Measurements from ENCODE around the gene TAS2R40. TPM values are rescaled to one million over a fixed set of nuclear protein-coding genes. Genes with fewer than 3 reads are reported as not detected.

TAS2R40 gene
- total RNA-seq, 1 donor: not detected

GRCh38 chr7:143238289-143238980 lies 16.6 kb downstream of the TAS2R40 start:
- Histone ChIP-seq H3K27me3 (ENCODE audit: insufficient read depth, low read length) (no peaks in the 10 kb centered on the region), H3K36me3 (ENCODE audit: insufficient read depth, low read length) (no peaks in the 10 kb centered on the region), H3K4me2 (ENCODE audit: insufficient read depth, low read length) (no peak overlapping the region), H3K4me1 (ENCODE audit: insufficient read depth, low read length) (peaks cover 14% of the 10 kb centered on the region), H2AFZ (ENCODE audit: low read length) (no peak overlapping the region), H4K20me1 (ENCODE audit: insufficient read depth, low read length) (no peaks in the 10 kb centered on the region), H3K27ac (ENCODE audit: low read depth, low read length) (no peak overlapping the region), H3K9me3 (ENCODE audit: low read depth, low read length) (peaks cover 6% of the 10 kb centered on the region), H3K79me2 (ENCODE audit: insufficient read depth, low read length) (no peaks in the 10 kb centered on the region), H3K4me3 (ENCODE audit: insufficient read depth, low read length) (no peak overlapping the region)
- no peak for TF ChIP-seq CTCF (IDR thresholded peaks at IDR 0.05; ENCODE audit: extremely low read depth, low read depth, low read length)
- DNase-seq (ENCODE audit: insufficient read length, low spot score, missing footprints): peak; percentile 34

- peak overlapping the region; percentile 85 for H3K27ac ChIP-seq (ENCODE audit: low read depth, low read length)
- H3K4me3 ChIP-seq (ENCODE audit: insufficient read depth, low read length): no peak overlapping the region
- H3K4me2 ChIP-seq (ENCODE audit: insufficient read depth, low read length): peak overlapping the region; percentile 66
- no peak for DNase-seq (ENCODE audit: insufficient read length, low spot score, missing footprints)
- no peaks in the 10 kb centered on the region for H3K36me3 ChIP-seq (ENCODE audit: insufficient read depth, low read length)
- H4K20me1 ChIP-seq (ENCODE audit: insufficient read depth, low read length): no peaks in the 10 kb centered on the region
- TF ChIP-seq CTCF (IDR thresholded peaks at IDR 0.05; ENCODE audit: extremely low read depth, low read depth, low read length): no peak
- H3K27me3 ChIP-seq (ENCODE audit: insufficient read depth, low read length): no peaks in the 10 kb centered on the region
- peaks cover 14% of the 10 kb centered on the region for H3K4me1 ChIP-seq (ENCODE audit: insufficient read depth, low read length)
- no peaks in the 10 kb centered on the region for H3K79me2 ChIP-seq (ENCODE audit: insufficient read depth, low read length)
- no peak overlapping the region for H2AFZ ChIP-seq (ENCODE audit: low read length)
- H3K9me3 ChIP-seq (ENCODE audit: low read depth, low read length): peaks cover 6% of the 10 kb centered on the region
Observed at GRCh38 chr7:143239813-143240212, 18.0 kb downstream of the TAS2R40 start.

- Histone ChIP-seq H3K27me3 (ENCODE audit: insufficient read depth, low read length) (no peaks in the 10 kb centered on the region), H3K36me3 (ENCODE audit: insufficient read depth, low read length) (no peaks in the 10 kb centered on the region), H2AFZ (ENCODE audit: low read length) (peak overlapping the region; percentile 50), H3K79me2 (ENCODE audit: insufficient read depth, low read length) (no peaks in the 10 kb centered on the region), H3K4me2 (ENCODE audit: insufficient read depth, low read length) (peak overlapping the region; percentile 66), H4K20me1 (ENCODE audit: insufficient read depth, low read length) (no peaks in the 10 kb centered on the region), H3K4me3 (ENCODE audit: insufficient read depth, low read length) (peak overlapping the region; percentile 47), H3K4me1 (ENCODE audit: insufficient read depth, low read length) (peaks cover 19% of the 10 kb centered on the region), H3K27ac (ENCODE audit: low read depth, low read length) (peak overlapping the region; percentile 85), H3K9me3 (ENCODE audit: low read depth, low read length) (peaks cover 6% of the 10 kb centered on the region)
- TF ChIP-seq CTCF (IDR thresholded peaks at IDR 0.05; ENCODE audit: extremely low read depth, low read depth, low read length): peak; percentile 95
- DNase-seq (ENCODE audit: insufficient read length, low spot score, missing footprints): peak; percentile 15
Observed at GRCh38 chr7:143240291-143241168, 18.7 kb downstream of the TAS2R40 start.

GRCh38 chr7:143242306-143242705 lies 20.5 kb downstream of the TAS2R40 start:
- DNase-seq (ENCODE audit: insufficient read length, low spot score, missing footprints): no peak
- Histone ChIP-seq H3K27ac (ENCODE audit: low read depth, low read length) (no peak overlapping the region), H3K36me3 (ENCODE audit: insufficient read depth, low read length) (no peaks in the 10 kb centered on the region), H3K9me3 (ENCODE audit: low read depth, low read length) (peaks cover 1% of the 10 kb centered on the region), H3K79me2 (ENCODE audit: insufficient read depth, low read length) (no peaks in the 10 kb centered on the region), H3K4me3 (ENCODE audit: insufficient read depth, low read length) (no peak overlapping the region), H3K27me3 (ENCODE audit: insufficient read depth, low read length) (peaks cover 5% of the 10 kb centered on the region), H3K4me2 (ENCODE audit: insufficient read depth, low read length) (no peak overlapping the region), H3K4me1 (ENCODE audit: insufficient read depth, low read length) (peaks cover 19% of the 10 kb centered on the region), H4K20me1 (ENCODE audit: insufficient read depth, low read length) (no peaks in the 10 kb centered on the region), H2AFZ (ENCODE audit: low read length) (no peak overlapping the region)
- no peak for TF ChIP-seq CTCF (IDR thresholded peaks at IDR 0.05; ENCODE audit: extremely low read depth, low read depth, low read length)

All from osteoblast (primary cell).